ENCODE measurements around the gene NADSYN1. TPM values are rescaled to one million over a fixed set of nuclear protein-coding genes. Genes with fewer than 3 reads are reported as not detected.

NADSYN1 gene
- total RNA-seq, 1 experiment from 2014 or later = 45.1 TPM

DNA sequence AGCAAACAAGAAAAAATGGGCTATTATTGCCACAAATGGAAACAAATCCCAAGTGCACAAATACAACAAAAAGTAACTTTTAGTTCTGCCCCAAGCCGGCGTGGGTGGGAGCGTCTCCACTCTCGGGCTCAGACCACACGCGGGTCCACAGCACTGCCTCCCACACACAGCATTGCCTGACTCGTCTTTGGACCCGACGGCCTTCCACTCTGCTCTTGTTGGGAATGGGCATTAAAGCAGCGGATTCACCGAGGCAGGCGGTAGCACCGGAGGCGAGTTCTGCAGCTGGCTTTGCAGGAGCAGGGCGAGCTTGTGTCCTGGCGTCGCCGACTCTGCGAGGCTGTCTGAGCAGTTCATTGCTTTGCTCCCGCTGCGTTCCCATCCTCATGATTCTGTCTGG is 23.0 kb downstream of the NADSYN1 start:
- no peak overlapping the region for H3K4me3 Mint-ChIP-seq
- ChIA-PET POLR2A (no interaction called here), CTCF (no interaction called here)
- DNase-seq (ENCODE audit: low spot score) (no peak), ATAC-seq (no peak)
- no peak overlapping the region; the same call in 1 of the 2 replicates for H3K27ac Mint-ChIP-seq
- peaks cover 10% of the 10 kb centered on the region for H3K4me1 Mint-ChIP-seq
- peaks cover 34% of the 10 kb centered on the region for H3K36me3 Mint-ChIP-seq
- H3K9me3 Mint-ChIP-seq = no peaks in the 10 kb centered on the region
- TF ChIP-seq KAT7 (CRISPR knock-in tag; IDR thresholded peaks at IDR 0.05; ENCODE audit: borderline replicate concordance) (no peak), CBFB (CRISPR knock-in tag; IDR thresholded peaks at IDR 0.05; ENCODE audit: low read depth) (no peak)
- TF ChIP-seq, protein P1, sequence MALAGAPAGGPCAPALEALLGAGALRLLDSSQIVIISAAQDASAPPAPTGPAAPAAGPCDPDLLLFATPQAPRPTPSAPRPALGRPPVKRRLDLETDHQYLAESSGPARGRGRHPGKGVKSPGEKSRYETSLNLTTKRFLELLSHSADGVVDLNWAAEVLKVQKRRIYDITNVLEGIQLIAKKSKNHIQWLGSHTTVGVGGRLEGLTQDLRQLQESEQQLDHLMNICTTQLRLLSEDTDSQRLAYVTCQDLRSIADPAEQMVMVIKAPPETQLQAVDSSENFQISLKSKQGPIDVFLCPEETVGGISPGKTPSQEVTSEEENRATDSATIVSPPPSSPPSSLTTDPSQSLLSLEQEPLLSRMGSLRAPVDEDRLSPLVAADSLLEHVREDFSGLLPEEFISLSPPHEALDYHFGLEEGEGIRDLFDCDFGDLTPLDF (CRISPR knock-in tag; IDR thresholded peaks at IDR 0.05) = no peak
- no peaks in the 10 kb centered on the region for H3K27me3 Mint-ChIP-seq (ENCODE audit: low read depth)

DNA sequence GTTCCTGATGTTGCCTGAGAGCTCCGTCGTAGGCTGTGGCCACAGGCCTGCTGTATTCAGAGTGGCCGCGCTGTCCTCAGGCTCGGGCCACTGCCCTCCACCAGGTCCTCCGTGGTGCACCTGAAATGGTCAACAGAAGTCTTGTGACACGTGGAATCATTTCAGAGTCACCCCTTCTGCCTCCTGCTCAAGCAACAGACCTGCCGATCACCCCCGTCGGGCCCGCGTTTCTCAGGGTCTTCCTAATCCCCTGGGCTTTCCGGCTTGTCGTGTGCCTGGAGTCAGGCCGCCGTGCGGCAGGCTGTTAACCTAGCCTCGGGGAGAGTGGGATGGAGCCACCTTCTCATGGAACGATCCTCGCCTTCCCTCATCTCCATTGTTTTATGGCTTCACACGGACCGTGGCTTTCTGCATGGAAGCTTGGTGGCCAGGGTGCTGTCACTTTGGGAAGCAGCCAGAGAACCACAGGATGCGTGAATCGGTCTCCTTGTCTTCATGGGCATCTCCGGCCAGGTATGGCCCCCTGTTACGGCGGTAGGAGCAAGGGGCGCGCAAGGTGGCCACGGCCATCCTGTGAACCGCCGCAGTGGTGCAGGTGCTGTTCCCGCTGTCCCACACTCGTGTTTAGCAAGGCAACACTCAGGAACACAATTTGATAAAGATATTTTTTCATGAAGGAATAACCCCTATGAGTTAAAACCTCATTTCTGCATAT is 24.1 kb downstream of the NADSYN1 start:
- ATAC-seq (no peak), DNase-seq (ENCODE audit: low spot score) (no peak)
- no peak for TF ChIP-seq ZNF671 (CRISPR knock-in tag; IDR thresholded peaks at IDR 0.05)
- TF ChIP-seq TCF7 (CRISPR knock-in tag; IDR thresholded peaks at IDR 0.05; ENCODE audit: low read depth) = no peak
- TF ChIP-seq, protein P2, sequence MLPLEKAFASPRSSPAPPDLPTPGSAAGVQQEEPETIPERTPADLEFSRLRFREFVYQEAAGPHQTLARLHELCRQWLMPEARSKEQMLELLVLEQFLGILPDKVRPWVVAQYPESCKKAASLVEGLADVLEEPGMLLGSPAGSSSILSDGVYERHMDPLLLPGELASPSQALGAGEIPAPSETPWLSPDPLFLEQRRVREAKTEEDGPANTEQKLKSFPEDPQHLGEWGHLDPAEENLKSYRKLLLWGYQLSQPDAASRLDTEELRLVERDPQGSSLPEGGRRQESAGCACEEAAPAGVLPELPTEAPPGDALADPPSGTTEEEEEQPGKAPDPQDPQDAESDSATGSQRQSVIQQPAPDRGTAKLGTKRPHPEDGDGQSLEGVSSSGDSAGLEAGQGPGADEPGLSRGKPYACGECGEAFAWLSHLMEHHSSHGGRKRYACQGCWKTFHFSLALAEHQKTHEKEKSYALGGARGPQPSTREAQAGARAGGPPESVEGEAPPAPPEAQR (CRISPR knock-in tag; IDR thresholded peaks at IDR 0.05) = no peak
- TF ChIP-seq EMX1 (CRISPR knock-in tag; IDR thresholded peaks at IDR 0.05) = no peak
- no peak for TF ChIP-seq MYBL2 (CRISPR knock-in tag; IDR thresholded peaks at IDR 0.05)
- TF ChIP-seq, protein P3, sequence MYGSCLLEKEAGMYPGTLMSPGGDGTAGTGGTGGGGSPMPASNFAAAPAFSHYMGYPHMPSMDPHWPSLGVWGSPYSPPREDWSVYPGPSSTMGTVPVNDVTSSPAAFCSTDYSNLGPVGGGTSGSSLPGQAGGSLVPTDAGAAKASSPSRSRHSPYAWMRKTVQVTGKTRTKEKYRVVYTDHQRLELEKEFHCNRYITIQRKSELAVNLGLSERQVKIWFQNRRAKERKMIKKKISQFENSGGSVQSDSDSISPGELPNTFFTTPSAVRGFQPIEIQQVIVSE (CRISPR knock-in tag; IDR thresholded peaks at IDR 0.05; ENCODE audit: borderline replicate concordance) = no peak
- no peak for TF ChIP-seq ZNF263 (CRISPR knock-in tag; IDR thresholded peaks at IDR 0.05; ENCODE audit: low read depth)
- TF ChIP-seq, protein P4, sequence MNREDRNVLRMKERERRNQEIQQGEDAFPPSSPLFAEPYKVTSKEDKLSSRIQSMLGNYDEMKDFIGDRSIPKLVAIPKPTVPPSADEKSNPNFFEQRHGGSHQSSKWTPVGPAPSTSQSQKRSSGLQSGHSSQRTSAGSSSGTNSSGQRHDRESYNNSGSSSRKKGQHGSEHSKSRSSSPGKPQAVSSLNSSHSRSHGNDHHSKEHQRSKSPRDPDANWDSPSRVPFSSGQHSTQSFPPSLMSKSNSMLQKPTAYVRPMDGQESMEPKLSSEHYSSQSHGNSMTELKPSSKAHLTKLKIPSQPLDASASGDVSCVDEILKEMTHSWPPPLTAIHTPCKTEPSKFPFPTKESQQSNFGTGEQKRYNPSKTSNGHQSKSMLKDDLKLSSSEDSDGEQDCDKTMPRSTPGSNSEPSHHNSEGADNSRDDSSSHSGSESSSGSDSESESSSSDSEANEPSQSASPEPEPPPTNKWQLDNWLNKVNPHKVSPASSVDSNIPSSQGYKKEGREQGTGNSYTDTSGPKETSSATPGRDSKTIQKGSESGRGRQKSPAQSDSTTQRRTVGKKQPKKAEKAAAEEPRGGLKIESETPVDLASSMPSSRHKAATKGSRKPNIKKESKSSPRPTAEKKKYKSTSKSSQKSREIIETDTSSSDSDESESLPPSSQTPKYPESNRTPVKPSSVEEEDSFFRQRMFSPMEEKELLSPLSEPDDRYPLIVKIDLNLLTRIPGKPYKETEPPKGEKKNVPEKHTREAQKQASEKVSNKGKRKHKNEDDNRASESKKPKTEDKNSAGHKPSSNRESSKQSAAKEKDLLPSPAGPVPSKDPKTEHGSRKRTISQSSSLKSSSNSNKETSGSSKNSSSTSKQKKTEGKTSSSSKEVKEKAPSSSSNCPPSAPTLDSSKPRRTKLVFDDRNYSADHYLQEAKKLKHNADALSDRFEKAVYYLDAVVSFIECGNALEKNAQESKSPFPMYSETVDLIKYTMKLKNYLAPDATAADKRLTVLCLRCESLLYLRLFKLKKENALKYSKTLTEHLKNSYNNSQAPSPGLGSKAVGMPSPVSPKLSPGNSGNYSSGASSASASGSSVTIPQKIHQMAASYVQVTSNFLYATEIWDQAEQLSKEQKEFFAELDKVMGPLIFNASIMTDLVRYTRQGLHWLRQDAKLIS (CRISPR knock-in tag; IDR thresholded peaks at IDR 0.05; ENCODE audit: borderline replicate concordance) = no peak
- no peak for TF ChIP-seq ZNF423 (CRISPR knock-in tag; IDR thresholded peaks at IDR 0.05)
- TF ChIP-seq SP1 (CRISPR knock-in tag; conservative IDR thresholded peaks at IDR 0.05) = no peak
- no peak for TF ChIP-seq SOX15 (CRISPR knock-in tag; IDR thresholded peaks at IDR 0.05)
- ChIA-PET POLR2A (no interaction called here), CTCF (interaction anchor here (1.0 to 1.7 kb wide), 2 partner anchors 29 to 86 kb away, joined by 3 to 7 read pairs; partner anchors contain the start of gene DHCR7)
- Mint-ChIP-seq H3K27me3 (ENCODE audit: low read depth) (no peaks in the 10 kb centered on the region), H3K4me3 (no peak overlapping the region), H3K27ac (no peak overlapping the region), H3K9me3 (no peaks in the 10 kb centered on the region), H3K36me3 (peaks cover 41% of the 10 kb centered on the region), H3K4me1 (peaks cover 10% of the 10 kb centered on the region)

Measured in WTC11 (cell line).